Measurements from ENCODE around the gene MGLL.

Gene MGLL

DNA sequence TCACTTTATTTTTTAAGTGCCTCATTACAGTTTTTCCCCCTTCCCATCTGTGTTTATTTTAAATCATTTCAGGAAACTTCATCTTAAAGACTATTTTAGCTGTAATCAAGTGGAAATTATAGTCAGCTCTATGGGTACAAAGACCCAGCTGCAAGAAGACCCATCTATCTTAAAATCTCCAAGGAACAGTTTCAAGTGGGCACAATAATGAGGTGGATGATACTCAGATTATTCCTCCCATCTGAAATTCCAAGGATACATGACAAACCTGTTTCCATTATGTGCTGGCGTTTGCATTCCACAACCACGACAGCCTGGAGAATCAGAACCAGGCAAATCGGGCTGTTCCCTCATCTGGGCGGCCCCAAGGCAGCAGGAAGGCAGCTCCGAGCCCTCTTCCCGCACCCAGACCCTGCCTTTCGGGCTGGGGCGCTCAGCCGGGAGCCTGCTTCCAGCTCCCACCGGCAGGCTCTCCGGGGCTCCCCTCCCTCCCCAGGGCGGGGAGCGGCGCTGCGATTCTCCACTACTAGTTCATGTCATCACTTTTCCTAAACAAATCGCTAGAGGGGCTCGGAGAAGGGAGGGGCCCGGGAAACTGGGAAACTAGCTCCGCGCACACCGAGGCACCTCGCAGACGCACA is at the start of gene MGLL:
TSS of gene MGLL (minus strand) at position 475 of the 641 bp plus-strand sequence. CDS start at position 278, 197 bp downstream.
- Histone ChIP-seq H3K27me3 (replicated peaks) (no peaks in the 10 kb centered on the region), H3K4me3 (ENCODE audit: low read depth, low read length) (peak within 1 kb of the TSS; percentile 76), H3K36me3 (replicated peaks) (peaks cover 2% of the 10 kb centered on the region), H3K27ac (peak within 1 kb of the TSS; percentile 12)
- in situ Hi-C loops (cut with HindIII; ENCODE audit: low pct_ligation_motif_present, low sequenced_read_pairs) = no loop called here
- DNase-seq = peak; percentile 20
- no peak for TF ChIP-seq CTCF (IDR thresholded peaks at IDR 0.05; ENCODE audit: low read depth, low read length, missing control alignments)

GRCh38 chr3:127870156-127870555 is 47.8 kb upstream of the MGLL start:
- H3K27ac ChIP-seq = no peak overlapping the region
- no peaks in the 10 kb centered on the region for H3K27me3 ChIP-seq (replicated peaks)
- H3K4me3 ChIP-seq (ENCODE audit: low read depth, low read length) = no peak overlapping the region
- TF ChIP-seq CTCF (IDR thresholded peaks at IDR 0.05; ENCODE audit: low read depth, low read length, missing control alignments) = no peak
- DNase-seq = no peak
- H3K36me3 ChIP-seq (replicated peaks) = no peaks in the 10 kb centered on the region
- in situ Hi-C loops (cut with HindIII; ENCODE audit: low pct_ligation_motif_present, low sequenced_read_pairs) = no loop called here

GRCh38 chr3:127867986-127868385 is 45.7 kb upstream of the MGLL start:
- H3K4me3 ChIP-seq (ENCODE audit: low read depth, low read length) = no peak overlapping the region
- H3K36me3 ChIP-seq (replicated peaks) = no peaks in the 10 kb centered on the region
- H3K27me3 ChIP-seq (replicated peaks) = no peaks in the 10 kb centered on the region
- in situ Hi-C loops (cut with HindIII; ENCODE audit: low pct_ligation_motif_present, low sequenced_read_pairs) = no loop called here
- no peak overlapping the region for H3K27ac ChIP-seq
- no peak for DNase-seq
- TF ChIP-seq CTCF (IDR thresholded peaks at IDR 0.05; ENCODE audit: low read depth, low read length, missing control alignments) = no peak

DNA sequence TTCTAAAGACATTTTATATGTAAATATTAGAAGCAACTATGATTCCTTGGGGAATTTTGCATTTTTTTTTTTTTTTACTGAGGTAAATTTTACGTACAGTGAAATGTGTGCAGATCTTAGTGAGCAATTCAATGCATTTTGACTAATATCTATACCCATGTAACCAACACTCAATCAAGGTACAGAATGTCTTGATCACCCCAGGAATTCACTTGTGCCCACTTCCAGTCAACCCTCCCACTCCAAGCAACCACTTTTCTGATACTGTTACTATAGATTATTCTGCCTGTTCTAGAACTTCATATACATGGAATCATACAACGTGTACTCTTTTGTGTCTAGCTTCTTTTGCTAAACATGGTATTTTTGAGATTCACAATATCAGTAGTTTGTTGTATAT is 45.1 kb upstream of the MGLL start:
- no peak for DNase-seq
- H3K27ac ChIP-seq = no peak overlapping the region
- no peak for TF ChIP-seq CTCF (IDR thresholded peaks at IDR 0.05; ENCODE audit: low read depth, low read length, missing control alignments)
- no peaks in the 10 kb centered on the region for H3K36me3 ChIP-seq (replicated peaks)
- no peaks in the 10 kb centered on the region for H3K27me3 ChIP-seq (replicated peaks)
- in situ Hi-C loops (cut with HindIII; ENCODE audit: low pct_ligation_motif_present, low sequenced_read_pairs) = no loop called here
- no peak overlapping the region for H3K4me3 ChIP-seq (ENCODE audit: low read depth, low read length)

GRCh38 chr3:127865941-127866340 is 43.6 kb upstream of the MGLL start:
- TF ChIP-seq CTCF (IDR thresholded peaks at IDR 0.05; ENCODE audit: low read depth, low read length, missing control alignments) = peak; percentile 52
- no peak overlapping the region for H3K4me3 ChIP-seq (ENCODE audit: low read depth, low read length)
- no peaks in the 10 kb centered on the region for H3K36me3 ChIP-seq (replicated peaks)
- peak; percentile 80 for DNase-seq
- no peaks in the 10 kb centered on the region for H3K27me3 ChIP-seq (replicated peaks)
- H3K27ac ChIP-seq = no peak overlapping the region
- in situ Hi-C loops (cut with HindIII; ENCODE audit: low pct_ligation_motif_present, low sequenced_read_pairs) = no loop called here

DNA sequence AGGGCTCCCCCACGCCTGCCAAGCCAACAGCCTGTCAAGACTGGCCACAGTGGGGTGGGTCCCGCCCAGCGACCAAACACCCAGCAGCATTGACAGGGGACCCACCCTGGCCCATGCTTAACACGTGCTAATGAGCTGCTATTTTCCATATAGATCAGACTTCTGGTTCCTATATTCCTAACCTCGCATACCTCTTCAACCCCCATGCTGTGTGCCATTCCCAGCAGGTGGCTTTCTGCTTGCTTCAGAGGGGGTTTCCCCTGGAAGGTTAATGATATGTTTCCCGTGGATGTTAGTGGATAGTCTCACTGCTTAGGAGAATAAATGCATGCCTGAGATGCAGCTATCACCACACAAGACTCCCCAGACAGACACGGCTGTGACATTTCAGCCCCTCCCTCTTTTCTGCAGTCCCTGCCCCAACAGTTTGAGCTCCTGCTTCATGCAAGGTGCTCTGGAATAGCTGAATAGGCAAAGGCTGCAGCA is 37.9 kb upstream of the MGLL start:
- in situ Hi-C loops (cut with HindIII; ENCODE audit: low pct_ligation_motif_present, low sequenced_read_pairs) = no loop called here
- Histone ChIP-seq H3K4me3 (ENCODE audit: low read depth, low read length) (no peak overlapping the region), H3K36me3 (replicated peaks) (no peaks in the 10 kb centered on the region), H3K27ac (no peak overlapping the region), H3K27me3 (replicated peaks) (no peaks in the 10 kb centered on the region)
- no peak for TF ChIP-seq CTCF (IDR thresholded peaks at IDR 0.05; ENCODE audit: low read depth, low read length, missing control alignments)
- DNase-seq = no peak
